GM23338 (cell line): ENCODE measurements around the gene BBX. TPM values are rescaled to one million over a fixed set of nuclear protein-coding genes. Genes with fewer than 3 reads are reported as not detected.

Experiments
- ATAC-seq: fragments of 200-7000 bp; cut with Tn5 transposase; 3 replicates; pipeline ENCODE4 v1.9.1; 2020
- DNase-seq: peaks from one replicate; pipeline ENCODE4 v3.0.0-alpha.2; 2015; ENCODE audit warnings: low spot score
- H2AFZ ChIP-seq: fragments of 200-600 bp; sonication (generic); 2 replicates; pipeline ENCODE4 v1.8.0; 2016; ENCODE audit warnings: antibody characterized with exemption, mild to moderate bottlenecking, moderate library complexity
- H3F3A ChIP-seq: fragments of 200-600 bp; sonication (generic); replicated peaks from 2 replicates; pipeline ENCODE4 v1.8.0; 2017; ENCODE audit warnings: antibody characterized with exemption, mixed run types, low read depth
- H3K27ac ChIP-seq: fragments of 200-600 bp; sonication (generic); 2 replicates; pipeline ENCODE4 v1.6.1; 2016; ENCODE audit warnings: low read depth
- H3K27me3 ChIP-seq: fragments of 200-600 bp; sonication (generic); 2 replicates; pipeline ENCODE4 v1.8.0; 2016; ENCODE audit warnings: mild to moderate bottlenecking, mixed run types, moderate library complexity; ENCODE audit not compliant: insufficient read depth
- H3K36me3 ChIP-seq: fragments of 200-600 bp; sonication (generic); 2 replicates; pipeline ENCODE4 v1.8.0; 2016; ENCODE audit warnings: mild to moderate bottlenecking; ENCODE audit not compliant: insufficient read depth
- H3K4me1 ChIP-seq: fragments of 200-600 bp; sonication (generic); 2 replicates; pipeline ENCODE4 v1.8.0; 2016; ENCODE audit warnings: mild to moderate bottlenecking, moderate library complexity; ENCODE audit not compliant: insufficient read depth
- H3K4me2 ChIP-seq: fragments of 200-600 bp; sonication (generic); 2 replicates; pipeline ENCODE4 v1.7.1; 2017; ENCODE audit warnings: mixed run types
- H3K4me3 ChIP-seq: fragments of 200-600 bp; sonication (generic); 2 replicates; pipeline ENCODE4 v1.6.1; 2016; ENCODE audit warnings: mixed run types
- H3K79me2 ChIP-seq: fragments of 200-600 bp; sonication (generic); replicated peaks from 2 replicates; pipeline ENCODE4 v1.8.0; 2017; ENCODE audit warnings: mild to moderate bottlenecking; ENCODE audit not compliant: insufficient read depth
- H3K9me2 ChIP-seq: fragments of 200-600 bp; sonication (generic); 2 replicates; pipeline ENCODE4 v1.8.0; 2017; ENCODE audit not compliant: insufficient read depth
- H4K20me1 ChIP-seq: fragments of 200-600 bp; sonication (generic); replicated peaks from 2 replicates; pipeline ENCODE4 v1.8.0; 2017; ENCODE audit warnings: mild to moderate bottlenecking; ENCODE audit not compliant: insufficient read depth
- H3K27ac Mint-ChIP-seq: 2 replicates; pipeline ENCODE4 v1.8.0; 2020; ENCODE audit warnings: inconsistent platforms, mild to moderate bottlenecking, moderate library complexity, mixed read lengths
- H3K27me3 Mint-ChIP-seq: 3 replicates; pipeline ENCODE4 v1.8.0; 2022; ENCODE audit warnings: low read depth, mild to moderate bottlenecking, moderate library complexity, mixed read lengths, inconsistent platforms; ENCODE audit not compliant: insufficient read depth, poor library complexity
- H3K36me3 Mint-ChIP-seq: 3 replicates; pipeline ENCODE4 v1.8.0; 2021; ENCODE audit warnings: low read depth, mild to moderate bottlenecking, inconsistent platforms, moderate library complexity, mixed read lengths
- H3K4me1 Mint-ChIP-seq: 3 replicates; pipeline ENCODE4 v1.8.0; 2020; ENCODE audit warnings: mild to moderate bottlenecking, inconsistent platforms, mixed read lengths
- H3K4me3 Mint-ChIP-seq: 3 replicates; pipeline ENCODE4 v1.8.0; 2021; ENCODE audit warnings: moderate library complexity, mild to moderate bottlenecking, inconsistent platforms, mixed read lengths
- H3K9me3 Mint-ChIP-seq: 3 replicates; pipeline ENCODE4 v1.8.0; 2020; ENCODE audit warnings: moderate library complexity, mild to moderate bottlenecking, inconsistent platforms, mixed read lengths
- CREB1 ChIP-seq: fragments of 250-450 bp; sonication (Bioruptor Pico); IDR thresholded peaks from 2 replicates; pipeline ENCODE4 v1.5.0; 2020; ENCODE audit warnings: low read depth, mild to moderate bottlenecking, moderate library complexity
- CTCF ChIP-seq, 2 experiments: fragments of 200-600 bp in 1 of 2; sonication (generic) in 1 of 2; conservative IDR thresholded peaks; 2 replicates each; pipeline versions ENCODE4 v1.5.1 to v1.6.1; 2016 to 2017; ENCODE audit warnings: antibody characterized with exemption in 2 of 2, low read depth in 2 of 2, mild to moderate bottlenecking in 2 of 2, moderate library complexity in 1 of 2
- EZH2 ChIP-seq: fragments of 200-600 bp; sonication (generic); IDR thresholded peaks from one replicate; pipeline ENCODE4 v1.8.0; 2017; ENCODE audit warnings: antibody characterized with exemption, mild to moderate bottlenecking, low read depth; ENCODE audit not compliant: unreplicated experiment
- EZH2phosphoT487 ChIP-seq: fragments of 200-600 bp; sonication (generic); IDR thresholded peaks from one replicate; pipeline ENCODE4 v1.8.1; 2018; ENCODE audit warnings: antibody characterized with exemption; ENCODE audit not compliant: unreplicated experiment
- JUNB ChIP-seq: IDR thresholded peaks from one replicate; pipeline ENCODE4 v1.6.1; 2016; ENCODE audit warnings: antibody characterized with exemption; ENCODE audit not compliant: unreplicated experiment
- NANOG ChIP-seq: IDR thresholded peaks from 2 replicates; pipeline ENCODE4 v1.6.1; 2016; ENCODE audit warnings: antibody characterized with exemption, borderline replicate concordance
- POLR2AphosphoS5 ChIP-seq: IDR thresholded peaks from 2 replicates; pipeline ENCODE4 v1.6.1; 2016; ENCODE audit warnings: antibody characterized with exemption, low read depth
- STAT1 ChIP-seq: IDR thresholded peaks from one replicate; pipeline ENCODE4 v1.6.1; 2016; ENCODE audit warnings: antibody characterized with exemption; ENCODE audit not compliant: unreplicated experiment
- ZNF114 ChIP-seq: fragments of 250-450 bp; sonication (Bioruptor Pico); IDR thresholded peaks from 2 replicates; pipeline ENCODE4 v1.5.0; 2020; ENCODE audit warnings: mild to moderate bottlenecking, moderate library complexity
- ZNF331 ChIP-seq: fragments of 250-450 bp; sonication (Bioruptor Pico); IDR thresholded peaks from 2 replicates; pipeline ENCODE4 v1.5.0; 2020; ENCODE audit warnings: low read depth, mild to moderate bottlenecking, moderate library complexity
- ZNF462 ChIP-seq: fragments of 250-450 bp; sonication (Bioruptor Pico); IDR thresholded peaks from 2 replicates; pipeline ENCODE4 v1.5.0; 2020; ENCODE audit warnings: mild to moderate bottlenecking, moderate library complexity
- polyA plus RNA-seq: library from polyadenylated mRNA; unstranded; fragments of >200 nt; fragmentation: Nextera tagmentation; extraction: Ambion mirVana; gene quantifications from 2 replicates; pipeline ENCODE4 v1.2.1, GENCODE V29; 2016
- total RNA-seq: library from RNA; depleted of rRNA; stranded (reverse); fragments of >200 nt; shearing (Covaris generic); gene quantifications from 2 replicates; pipeline ENCODE4 v1.2.3, GENCODE V29; 2014

Gene BBX
- total and polyA plus RNA-seq, 2 experiments from 2014 or later, result 35.2 to 44.1 TPM

- no peak for TF ChIP-seq CTCF (conservative IDR thresholded peaks at IDR 0.05; ENCODE audit: low read depth in 2 of 2)
- no peak for TF ChIP-seq JUNB
- TF ChIP-seq CREB1 (CRISPR knock-in tag), result no peak
- no peak for TF ChIP-seq EZH2
- TF ChIP-seq NANOG, result no peak
- no peak for TF ChIP-seq POLR2AphosphoS5
- TF ChIP-seq ZNF331, result no peak
- H3K4me1 Mint-ChIP-seq, result peaks cover 9% of the 10 kb centered on the region
Measured at GRCh38 chr3:107850681-107851080, 327.9 kb downstream of the BBX start.

GRCh38 chr3:107853821-107854220, 331.1 kb downstream of the BBX start:
- Histone ChIP-seq H4K20me1 (no peaks in the 10 kb centered on the region), H2AFZ (no peak overlapping the region), H3K36me3 (no peaks in the 10 kb centered on the region), H3K79me2 (no peaks in the 10 kb centered on the region), H3K9me2 (peaks cover 13% of the 10 kb centered on the region; the same call in 1 of the 2 replicates), H3K27ac (no peak overlapping the region), H3K4me3 (no peak overlapping the region), H3F3A (no peaks in the 10 kb centered on the region), H3K4me2 (no peak overlapping the region), H3K27me3 (no peaks in the 10 kb centered on the region), H3K4me1 (no peaks in the 10 kb centered on the region)
- DNase-seq (no peak), ATAC-seq (no peak)
- H3K36me3 Mint-ChIP-seq, result no peaks in the 10 kb centered on the region
- H3K27me3 Mint-ChIP-seq, result no peaks in the 10 kb centered on the region
- H3K4me3 Mint-ChIP-seq, result no peak overlapping the region
- peaks cover 2% of the 10 kb centered on the region; the same call in 2 of the 3 replicates for H3K4me1 Mint-ChIP-seq
- no peak overlapping the region for H3K27ac Mint-ChIP-seq
- peaks cover 5% of the 10 kb centered on the region; the same call in 1 of the 3 replicates for H3K9me3 Mint-ChIP-seq
- TF ChIP-seq EZH2 (no peak), ZNF462 (no peak), CTCF (conservative IDR thresholded peaks at IDR 0.05; ENCODE audit: low read depth in 2 of 2) (no peak), JUNB (no peak), EZH2phosphoT487 (no peak), STAT1 (no peak), CREB1 (CRISPR knock-in tag) (no peak), ZNF331 (no peak), ZNF114 (CRISPR knock-in tag) (no peak)

More at GRCh38 chr3:107850681-107851080, 327.9 kb downstream of the BBX start:
- Histone ChIP-seq H3K4me2 (no peak overlapping the region), H3K27ac (no peak overlapping the region), H3K4me1 (no peaks in the 10 kb centered on the region), H3K36me3 (no peaks in the 10 kb centered on the region), H3K79me2 (no peaks in the 10 kb centered on the region), H3K27me3 (no peaks in the 10 kb centered on the region), H4K20me1 (no peaks in the 10 kb centered on the region), H3K4me3 (no peak overlapping the region), H2AFZ (no peak overlapping the region), H3K9me2 (peaks cover 13% of the 10 kb centered on the region; the same call in 1 of the 2 replicates), H3F3A (no peaks in the 10 kb centered on the region)
- Mint-ChIP-seq H3K9me3 (peaks cover 5% of the 10 kb centered on the region; the same call in 1 of the 3 replicates), H3K27ac (no peak overlapping the region), H3K27me3 (no peaks in the 10 kb centered on the region), H3K4me3 (no peak overlapping the region), H3K36me3 (no peaks in the 10 kb centered on the region)
- DNase-seq (no peak), ATAC-seq (no peak)
